Gastrocnemius medialis (tissue), 4 donors: Measurements from ENCODE around the gene GIMD1. TPM values are rescaled to one million over a fixed set of nuclear protein-coding genes. Genes with fewer than 3 reads are reported as not detected.

ENCODE experiments used
- ATAC-seq, 2 donors: fragments of 150-250 bp; one replicate each; pipeline ENCODE4 v1.9.1; 2016
- DNase-seq, 2 donors: peaks; one replicate each; pipeline ENCODE4 v3.0.0-alpha.2; 2019
- H3K27ac ChIP-seq, 4 donors: fragments of 200-600 bp; sonication (generic); 1 replicate in 1 of 4; 2 replicates in 3 of 4; pipeline ENCODE4 v1.5.1; 2016 to 2018; ENCODE audit warnings: mild to moderate bottlenecking in 2 of 4, moderate library complexity in 1 of 4
- H3K27me3 ChIP-seq, 3 donors: fragments of 200-600 bp; sonication (generic) in 2 of 3; 1 replicate in 1 of 3; 2 replicates in 2 of 3; pipeline versions ENCODE4 v1.5.1 to v1.6.0; 2016 to 2019; ENCODE audit warnings: mild to moderate bottlenecking in 1 of 3, moderate library complexity in 1 of 3
- H3K36me3 ChIP-seq, 2 donors: fragments of 200-600 bp; sonication (generic) in 1 of 2; one replicate each; pipeline ENCODE4 v1.5.1; 2017 to 2018
- H3K4me1 ChIP-seq, 2 donors: fragments of 200-600 bp; sonication (generic) in 1 of 2; one replicate each; pipeline ENCODE4 v1.5.1; 2016 to 2017; ENCODE audit warnings: mild to moderate bottlenecking in 2 of 2
- H3K4me3 ChIP-seq, 4 donors: fragments of 200-600 bp; sonication (generic) in 3 of 4; 1 replicate in 1 of 4; 2 replicates in 3 of 4; pipeline ENCODE4 v1.5.1; 2016 to 2019; ENCODE audit warnings: mild to moderate bottlenecking in 2 of 4
- H3K9me3 ChIP-seq, 3 donors: fragments of 200-600 bp; sonication (generic) in 2 of 3; 1 replicate in 1 of 3; 2 replicates in 2 of 3; pipeline ENCODE4 v1.5.1; 2016 to 2019
- POLR2A ChIP-seq, 2 donors: fragments of 450-650 bp; IDR thresholded peaks; one replicate each; pipeline ENCODE4 v1.6.1; 2017; ENCODE audit warnings: antibody characterized with exemption in 2 of 2, mild to moderate bottlenecking in 2 of 2, moderate library complexity in 2 of 2
- in situ Hi-C, 4 donors: fragments of 200-750 bp; cut with MboI; loops; one replicate each; pipeline versions ENCODE4 v1.15.0 to v1.8.0; 2017; ENCODE audit warnings: low sequenced_read_pairs in 4 of 4
- intact Hi-C: fragments of 100-400 bp; cut with DNase I; formaldehyde crosslinking; loops from one replicate; pipeline ENCODE4 v1.15.1; 2023; ENCODE audit warnings: low total_unique reads
- total RNA-seq, 4 donors: library from RNA; depleted of rRNA; stranded (reverse); fragments of >200 nt; gene quantifications; one replicate each; pipeline versions ENCODE4 v1.1.0 to v1.2.3, GENCODE V29; 2016
- TF ChIP-seq, protein P1 (sequence below), 5 experiments: fragments of 450-650 bp in 3 of 5; fragments of 200-600 bp in 2 of 5; sonication (generic) in 2 of 5; IDR thresholded peaks in 4 of 5; conservative IDR thresholded peaks in 1 of 5; 1 replicate in 4 of 5; 2 replicates in 1 of 5; pipeline ENCODE4 v1.5.1; 2016 to 2019; ENCODE audit warnings: antibody characterized with exemption in 5 of 5, mild to moderate bottlenecking in 3 of 5, moderate library complexity in 3 of 5

GIMD1 gene
- total RNA-seq, 4 donors from 2014 or later = not detected

DNA sequence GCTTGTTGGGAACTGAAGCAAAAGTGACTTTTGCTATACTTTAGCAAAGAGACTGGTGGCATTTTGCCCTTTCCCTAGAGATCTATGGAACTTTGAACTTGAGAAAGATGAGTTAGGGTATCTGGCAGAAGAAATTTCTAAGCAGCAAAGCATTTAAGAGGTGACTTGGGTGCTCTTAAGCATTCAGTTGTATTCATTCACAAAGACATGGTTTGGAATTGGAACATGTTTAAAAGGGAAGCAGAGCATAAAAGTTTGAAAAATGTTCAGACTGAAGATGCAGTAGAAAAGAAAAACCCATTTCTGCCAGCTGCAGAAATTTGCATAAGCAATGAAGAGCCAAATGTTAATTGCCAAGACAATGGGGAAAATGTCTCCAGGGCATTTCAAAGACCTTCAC lies 30.7 kb downstream of the GIMD1 start:
- Histone ChIP-seq H3K4me1 (peaks cover 0 to 4% of the 10 kb centered on the region in 2 donors), H3K36me3 (peaks cover 9 to 55% of the 10 kb centered on the region in 2 donors), H3K4me3 (no peak overlapping the region), H3K27me3 (no peaks in the 10 kb centered on the region), H3K9me3 (no peaks in the 10 kb centered on the region), H3K27ac (no peak overlapping the region)
- in situ Hi-C loops = no loop called here
- ATAC-seq (no peak), DNase-seq (no peak)
- TF ChIP-seq, protein P1, sequence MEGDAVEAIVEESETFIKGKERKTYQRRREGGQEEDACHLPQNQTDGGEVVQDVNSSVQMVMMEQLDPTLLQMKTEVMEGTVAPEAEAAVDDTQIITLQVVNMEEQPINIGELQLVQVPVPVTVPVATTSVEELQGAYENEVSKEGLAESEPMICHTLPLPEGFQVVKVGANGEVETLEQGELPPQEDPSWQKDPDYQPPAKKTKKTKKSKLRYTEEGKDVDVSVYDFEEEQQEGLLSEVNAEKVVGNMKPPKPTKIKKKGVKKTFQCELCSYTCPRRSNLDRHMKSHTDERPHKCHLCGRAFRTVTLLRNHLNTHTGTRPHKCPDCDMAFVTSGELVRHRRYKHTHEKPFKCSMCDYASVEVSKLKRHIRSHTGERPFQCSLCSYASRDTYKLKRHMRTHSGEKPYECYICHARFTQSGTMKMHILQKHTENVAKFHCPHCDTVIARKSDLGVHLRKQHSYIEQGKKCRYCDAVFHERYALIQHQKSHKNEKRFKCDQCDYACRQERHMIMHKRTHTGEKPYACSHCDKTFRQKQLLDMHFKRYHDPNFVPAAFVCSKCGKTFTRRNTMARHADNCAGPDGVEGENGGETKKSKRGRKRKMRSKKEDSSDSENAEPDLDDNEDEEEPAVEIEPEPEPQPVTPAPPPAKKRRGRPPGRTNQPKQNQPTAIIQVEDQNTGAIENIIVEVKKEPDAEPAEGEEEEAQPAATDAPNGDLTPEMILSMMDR (IDR thresholded peaks at IDR 0.05 in 4 of 5, conservative IDR thresholded peaks at IDR 0.05 in 1 of 5) = no peak
- intact Hi-C loops = no loop called here

DNA sequence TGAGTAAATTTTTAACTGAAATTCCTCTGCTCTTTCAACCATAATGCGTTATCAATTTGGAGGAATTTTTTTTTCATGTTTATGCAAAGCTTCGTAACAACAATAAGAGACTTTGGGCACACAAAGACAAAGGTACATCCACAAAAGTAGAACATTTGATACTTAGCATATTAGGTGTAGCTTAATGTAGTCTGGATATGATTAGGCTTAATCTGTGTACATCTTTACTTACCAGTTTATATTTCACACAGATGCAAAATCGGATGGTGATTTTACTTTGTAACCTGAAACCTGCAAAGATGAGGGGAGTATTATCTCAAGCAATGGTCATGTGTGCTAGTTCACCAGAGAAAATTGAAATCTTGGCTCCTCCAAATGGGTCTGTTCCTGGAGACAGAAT lies 32.0 kb downstream of the GIMD1 start:
- Histone ChIP-seq H3K9me3 (no peaks in the 10 kb centered on the region), H3K36me3 (peaks cover 11 to 68% of the 10 kb centered on the region in 2 donors), H3K4me3 (no peak overlapping the region), H3K27ac (no peak overlapping the region), H3K4me1 (no peaks in the 10 kb centered on the region), H3K27me3 (no peaks in the 10 kb centered on the region)
- ATAC-seq = no peak
- intact Hi-C loops (no loop called here), in situ Hi-C loops (no loop called here)
- no peak for TF ChIP-seq POLR2A (IDR thresholded peaks at IDR 0.05)
- TF ChIP-seq, protein P1 (IDR thresholded peaks at IDR 0.05 in 4 of 5, conservative IDR thresholded peaks at IDR 0.05 in 1 of 5) = no peak
- no peak for DNase-seq

DNA sequence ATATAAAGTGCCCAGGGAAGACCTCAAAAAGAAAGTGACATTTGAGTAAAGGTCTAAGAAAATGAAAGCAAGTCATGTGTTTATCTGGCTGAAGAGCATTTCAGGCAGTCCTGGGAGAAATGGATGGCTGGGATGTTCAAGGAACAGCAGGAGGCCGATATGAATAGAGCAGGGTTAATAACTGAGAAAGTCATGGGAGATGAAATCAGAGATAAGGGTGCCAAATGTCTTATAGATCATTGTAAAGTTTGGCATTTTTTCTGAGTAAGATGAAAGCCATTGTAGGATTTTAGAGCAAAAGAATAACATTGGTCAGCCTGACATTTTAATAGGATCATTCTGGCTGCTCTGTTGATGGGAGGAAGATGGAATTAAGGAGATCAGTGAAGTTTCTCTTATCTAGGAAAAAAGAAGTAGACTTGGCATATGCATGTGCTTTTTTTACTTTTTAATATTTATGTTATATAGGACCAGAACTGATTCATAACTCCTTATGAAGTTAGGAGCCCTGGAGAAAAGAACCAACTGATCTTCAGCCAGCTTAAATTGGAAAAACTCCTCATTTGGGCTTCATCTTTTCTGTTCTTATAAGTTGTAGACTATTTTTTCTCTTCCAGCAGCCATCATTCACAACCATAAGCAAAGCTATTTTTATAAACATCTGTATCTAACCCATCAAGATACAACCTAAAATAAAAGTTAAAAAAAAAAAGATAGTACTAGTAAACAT lies 33.7 kb downstream of the GIMD1 start:
- in situ Hi-C loops = no loop called here
- intact Hi-C loops = no loop called here
- Histone ChIP-seq H3K27me3 (no peaks in the 10 kb centered on the region), H3K27ac (no peak overlapping the region), H3K4me1 (no peaks in the 10 kb centered on the region), H3K36me3 (peaks cover 16 to 85% of the 10 kb centered on the region in 2 donors), H3K9me3 (no peaks in the 10 kb centered on the region), H3K4me3 (no peak overlapping the region)
- no peak for ATAC-seq
- no peak for TF ChIP-seq POLR2A (IDR thresholded peaks at IDR 0.05)
- TF ChIP-seq, protein P1 (IDR thresholded peaks at IDR 0.05 in 4 of 5, conservative IDR thresholded peaks at IDR 0.05 in 1 of 5) = no peak
- DNase-seq = no peak

DNA sequence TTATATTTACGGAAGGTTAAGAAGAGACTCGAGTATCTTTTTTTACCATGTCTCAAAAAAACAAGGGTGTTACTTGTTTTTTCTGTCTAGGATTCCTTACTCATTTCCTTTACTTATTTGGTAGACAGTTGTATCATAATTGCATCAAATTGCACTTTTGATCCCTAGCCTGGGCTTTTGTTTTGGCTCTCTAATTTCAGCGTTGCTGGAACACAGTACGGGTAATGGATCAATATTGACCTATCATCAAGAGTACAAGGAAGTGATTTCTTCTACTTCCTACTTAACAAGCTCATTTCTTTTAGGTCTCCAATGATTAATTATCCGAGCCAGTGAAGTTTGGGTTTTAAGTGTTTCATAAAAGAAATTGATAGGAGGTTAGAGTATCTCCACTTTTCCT lies 35.4 kb downstream of the GIMD1 start:
- H3K4me1 ChIP-seq = no peaks in the 10 kb centered on the region
- no peak overlapping the region for H3K27ac ChIP-seq
- intact Hi-C loops (no loop called here), in situ Hi-C loops (no loop called here)
- DNase-seq = no peak
- ATAC-seq = no peak
- H3K36me3 ChIP-seq = peaks cover 15 to 84% of the 10 kb centered on the region in 2 donors
- H3K9me3 ChIP-seq = no peaks in the 10 kb centered on the region
- TF ChIP-seq, protein P1 (IDR thresholded peaks at IDR 0.05 in 4 of 5, conservative IDR thresholded peaks at IDR 0.05 in 1 of 5) = no peak
- TF ChIP-seq POLR2A (IDR thresholded peaks at IDR 0.05) = no peak
- H3K4me3 ChIP-seq = no peak overlapping the region
- H3K27me3 ChIP-seq = no peaks in the 10 kb centered on the region
